Thyroid gland (tissue), 4 donors: ENCODE measurements around the gene FOSL1.

Experiments used
- CTCF ChIP-seq, 6 experiments: fragments of 200-600 bp in 3 of 6; fragments of 450-650 bp in 3 of 6; sonication (generic) in 3 of 6; IDR thresholded peaks; one replicate each; pipeline ENCODE4 v1.5.1; 2016 to 2019; ENCODE audit warnings: antibody characterized with exemption in 6 of 6, mild to moderate bottlenecking in 2 of 6, inconsistent platforms in 1 of 6, moderate library complexity in 1 of 6
- POLR2A ChIP-seq, 2 donors: fragments of 450-650 bp; IDR thresholded peaks; one replicate each; pipeline ENCODE4 v1.6.1; 2017; ENCODE audit warnings: antibody characterized with exemption in 2 of 2, mild to moderate bottlenecking in 2 of 2, moderate library complexity in 1 of 2

- TF ChIP-seq CTCF (IDR thresholded peaks at IDR 0.05) (no peak), POLR2A (IDR thresholded peaks at IDR 0.05) (no peak)
These were observed 45.3 kb upstream of the FOSL1 start, which contains the start of gene TSGA10IP for GRCh38 chr11:65945430-65945911.
